ENCODE measurements around the gene SMC6.
A peak's percentile ranks its signal among the peaks of the same experiment; 100 is the strongest.

The SMC6 gene

GRCh38 chr2:17753803-17754663, at the start of gene SMC6, which contains the start of gene GEN1:
TSS of gene SMC6 (minus strand) at chr2:17753810. CDS start at chr2:17745946, 7,864 bp downstream.
TSS of gene GEN1 (plus strand) at chr2:17754138. CDS start at chr2:17759944, 5,806 bp downstream.
- peak; percentile 90 for DNase-seq

- no peak for DNase-seq
Measured at GRCh38 chr2:17800693-17801458, 47.3 kb upstream of the SMC6 start.

GRCh38 chr2:17800219-17800618, 46.6 kb upstream of the SMC6 start:
- no peak for DNase-seq

GRCh38 chr2:17799301-17800120, 45.9 kb upstream of the SMC6 start:
- no peak for DNase-seq

GRCh38 chr2:17798338-17798737, 44.7 kb upstream of the SMC6 start:
- DNase-seq = no peak

- no peak for DNase-seq
Measured at GRCh38 chr2:17795309-17795708, 41.7 kb upstream of the SMC6 start.

- no peak for DNase-seq
Measured at GRCh38 chr2:17793803-17794354, 40.3 kb upstream of the SMC6 start.

- no peak for DNase-seq
Measured at GRCh38 chr2:17793296-17793695, 39.7 kb upstream of the SMC6 start.

GRCh38 chr2:17792515-17792914, 38.9 kb upstream of the SMC6 start:
- no peak for DNase-seq

- DNase-seq = no peak
Measured at GRCh38 chr2:17791817-17792130, 38.2 kb upstream of the SMC6 start.

- DNase-seq = no peak
Measured at GRCh38 chr2:17791121-17791816, 37.7 kb upstream of the SMC6 start.

GRCh38 chr2:17790536-17790935, 36.9 kb upstream of the SMC6 start:
- no peak for DNase-seq

- DNase-seq = no peak
Measured at GRCh38 chr2:17788773-17789172, 35.2 kb upstream of the SMC6 start.

- DNase-seq = no peak
Measured at GRCh38 chr2:17786727-17787126, 33.1 kb upstream of the SMC6 start.

GRCh38 chr2:17781482-17781881, 27.9 kb upstream of the SMC6 start:
- no peak for DNase-seq

GRCh38 chr2:17780546-17780945, 26.9 kb upstream of the SMC6 start:
- no peak for DNase-seq

- no peak for DNase-seq
Measured at GRCh38 chr2:17772532-17772931, 18.9 kb upstream of the SMC6 start.

- no peak for DNase-seq
Measured at GRCh38 chr2:17771956-17772355, 18.3 kb upstream of the SMC6 start.

- DNase-seq = no peak
Measured at GRCh38 chr2:17768894-17769293, 15.3 kb upstream of the SMC6 start.

GRCh38 chr2:17765398-17765797, 11.8 kb upstream of the SMC6 start:
- no peak for DNase-seq

- DNase-seq = no peak
Measured at GRCh38 chr2:17763641-17764333, 10.2 kb upstream of the SMC6 start.

GRCh38 chr2:17762451-17762850, 8.8 kb upstream of the SMC6 start:
- DNase-seq = no peak

Measured in stimulated activated CD4-positive, alpha-beta T cell treated with anti-CD3 and anti-CD28 coated beads, Interleukin-4, amount 100 ng/mL, for 1 hour (primary cell).